HUES48 (cell line): ENCODE results near the gene ACOT7.
"Not testable (repeated sequence)": the region's sequence is repeated elsewhere in the genome, so short reads cannot be mapped to it uniquely, and the experiment has no call there.

Source experiments
- H3K27ac ChIP-seq: one replicate; pipeline ENCODE4 v1.7.0; 2013; ENCODE audit warnings: low read depth, low read length, inconsistent platforms
- H3K27me3 ChIP-seq: 2 replicates; pipeline ENCODE4 v1.6.1; 2013; ENCODE audit warnings: mild to moderate bottlenecking, low read length; ENCODE audit not compliant: control insufficient read depth, insufficient read depth
- H3K36me3 ChIP-seq: 2 replicates; pipeline ENCODE4 v1.6.1; 2013; ENCODE audit warnings: low read length; ENCODE audit not compliant: control insufficient read depth, insufficient read depth
- H3K4me1 ChIP-seq: 2 replicates; pipeline ENCODE4 v1.6.1; 2013; ENCODE audit warnings: mild to moderate bottlenecking, low read length; ENCODE audit not compliant: control insufficient read depth, insufficient read depth
- H3K4me3 ChIP-seq: 2 replicates; pipeline ENCODE4 v1.5.1; 2013; ENCODE audit warnings: mild to moderate bottlenecking, low read depth, low read length
- H3K9ac ChIP-seq: 2 replicates; pipeline ENCODE4 v1.6.1; 2013; ENCODE audit warnings: mild to moderate bottlenecking, low read depth, low read length, moderate library complexity
- H3K9me3 ChIP-seq: 2 replicates; pipeline ENCODE4 v1.6.1; 2013; ENCODE audit warnings: low read length; ENCODE audit not compliant: control insufficient read depth, insufficient read depth

The ACOT7 gene

GRCh38 chr1:6395130-6395529, 1.6 kb upstream of the ACOT7 start:
- H3K27ac ChIP-seq = not testable (repeated sequence)

GRCh38 chr1:6392809-6393399, 663 bp downstream of the ACOT7 start:
- Histone ChIP-seq H3K4me3 (peak overlapping the region; percentile 60), H3K9me3 (no peaks in the 10 kb centered on the region), H3K27me3 (no peaks in the 10 kb centered on the region), H3K9ac (peak overlapping the region; percentile 47; the same call in 1 of the 2 replicates), H3K4me1 (0 out of 2 replicates have a peak, but pooled peaks cover 7% of the 10 kb centered on the region), H3K27ac (peak overlapping the region; percentile 63), H3K36me3 (no peaks in the 10 kb centered on the region)

More at GRCh38 chr1:6395130-6395529, 1.6 kb upstream of the ACOT7 start:
- H3K4me1 ChIP-seq, H3K9me3 ChIP-seq, H3K36me3 ChIP-seq, H3K9ac ChIP-seq, H3K27me3 ChIP-seq, H3K4me3 ChIP-seq: not testable (repeated sequence)

DNA sequence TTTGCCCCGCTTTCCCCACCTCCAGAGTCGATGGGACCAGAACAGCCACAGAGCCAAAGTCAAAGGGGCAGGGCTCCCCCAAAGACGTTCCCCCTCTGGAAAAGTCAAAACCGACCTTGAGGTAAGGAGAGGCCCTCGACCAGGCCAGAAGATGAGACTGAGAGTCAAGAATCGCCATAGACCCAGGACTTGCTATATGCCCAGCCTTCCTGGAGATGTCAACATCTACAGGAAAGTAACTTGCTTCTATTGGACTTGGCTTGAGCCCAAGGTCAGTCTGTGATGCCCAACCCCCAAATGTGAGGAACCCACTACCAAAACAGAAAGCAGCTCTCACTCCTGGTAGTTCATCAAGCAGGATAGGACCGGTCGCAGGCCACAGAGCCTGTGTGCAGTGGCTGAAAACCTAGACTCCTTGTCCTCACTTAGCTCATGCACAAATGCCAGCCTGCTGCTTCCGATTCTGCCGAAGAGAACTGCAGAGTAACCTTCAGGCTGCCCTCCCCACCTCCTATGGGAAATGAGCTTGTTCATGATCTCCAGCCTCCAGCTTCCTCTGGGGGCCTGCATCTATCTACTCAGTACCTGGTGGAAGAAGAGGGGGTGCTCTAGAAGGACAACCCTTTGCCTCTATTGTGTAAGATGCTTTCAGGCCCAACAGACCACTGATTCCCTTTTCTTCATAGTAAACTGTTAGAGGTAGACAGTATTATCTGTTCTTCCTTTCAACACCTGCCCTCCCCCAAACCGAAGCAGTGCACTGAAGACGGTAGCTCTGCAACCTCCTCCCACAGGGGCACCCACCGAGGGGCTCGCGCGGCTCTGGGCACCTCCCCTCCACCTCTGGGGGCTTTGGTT, 1.4 kb downstream of the ACOT7 start:
- Histone ChIP-seq H3K4me3 (peak overlapping the region; percentile 60), H3K27ac (no peak overlapping the region), H3K4me1 (0 out of 2 replicates have a peak, but pooled peaks cover 7% of the 10 kb centered on the region), H3K36me3 (no peaks in the 10 kb centered on the region), H3K9me3 (no peaks in the 10 kb centered on the region), H3K9ac (peak overlapping the region; percentile 47; the same call in 1 of the 2 replicates), H3K27me3 (no peaks in the 10 kb centered on the region)

GRCh38 chr1:6389971-6390370, 3.6 kb downstream of the ACOT7 start:
- Histone ChIP-seq H3K27ac (no peak overlapping the region), H3K4me1 (peaks cover 28% of the 10 kb centered on the region), H3K4me3 (no peak overlapping the region), H3K36me3 (no peaks in the 10 kb centered on the region), H3K9ac (no peak overlapping the region), H3K9me3 (no peaks in the 10 kb centered on the region), H3K27me3 (no peaks in the 10 kb centered on the region)

GRCh38 chr1:6386371-6386949, 7.1 kb downstream of the ACOT7 start:
- Histone ChIP-seq H3K27me3 (no peaks in the 10 kb centered on the region), H3K27ac (peak overlapping the region; percentile 88), H3K4me1 (peaks cover 21% of the 10 kb centered on the region), H3K36me3 (no peaks in the 10 kb centered on the region), H3K9me3 (no peaks in the 10 kb centered on the region; the same call in 1 of the 2 replicates), H3K9ac (peak overlapping the region; percentile 52; the same call in 1 of the 2 replicates), H3K4me3 (peak overlapping the region; percentile 27; the same call in 1 of the 2 replicates)

DNA sequence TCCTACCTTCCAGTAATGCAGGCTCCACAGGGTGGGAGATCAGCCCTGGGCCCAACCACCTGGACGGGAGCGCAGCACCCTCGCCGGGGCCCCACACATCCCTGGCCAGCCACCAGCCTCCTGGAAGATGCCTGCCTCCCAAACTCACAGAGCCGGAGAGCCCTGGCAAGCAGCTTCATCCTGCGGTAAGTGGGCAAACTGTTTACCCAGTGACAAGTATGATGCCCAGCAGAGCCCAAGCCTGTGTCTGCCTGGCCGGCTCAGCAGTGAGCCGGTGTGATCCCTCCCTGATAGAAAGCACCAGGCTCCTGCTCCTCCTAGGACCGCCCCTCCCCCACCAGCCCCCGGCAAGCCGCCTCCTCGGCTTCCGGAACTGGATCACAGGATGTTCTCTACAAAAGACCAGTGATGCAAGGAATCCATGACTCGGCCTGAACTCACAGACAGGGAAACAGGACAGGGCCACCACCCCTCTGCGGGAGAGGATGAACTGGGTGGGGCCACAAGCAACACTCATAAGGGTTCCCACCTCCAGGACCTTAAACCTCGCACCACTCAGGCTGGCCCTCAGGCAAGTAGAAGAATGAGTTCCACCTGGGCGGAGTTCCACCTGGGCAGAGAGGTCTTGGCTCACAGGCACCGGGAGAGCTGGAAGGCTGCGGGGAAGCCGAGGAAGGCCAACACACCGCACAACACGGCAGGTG, 7.9 kb downstream of the ACOT7 start:
- peaks cover 21% of the 10 kb centered on the region for H3K4me1 ChIP-seq
- H3K27me3 ChIP-seq = no peaks in the 10 kb centered on the region
- peak overlapping the region; percentile 88 for H3K27ac ChIP-seq
- H3K9ac ChIP-seq = peak overlapping the region; percentile 52
- H3K9me3 ChIP-seq = no peaks in the 10 kb centered on the region; the same call in 1 of the 2 replicates
- H3K36me3 ChIP-seq = no peaks in the 10 kb centered on the region
- peak overlapping the region; percentile 27 for H3K4me3 ChIP-seq

GRCh38 chr1:6384962-6385361, 8.6 kb downstream of the ACOT7 start:
- peak overlapping the region; percentile 88 for H3K27ac ChIP-seq
- H3K4me3 ChIP-seq = peak overlapping the region; percentile 27; the same call in 1 of the 2 replicates
- H3K27me3 ChIP-seq = no peaks in the 10 kb centered on the region
- peaks cover 21% of the 10 kb centered on the region for H3K4me1 ChIP-seq
- H3K9me3 ChIP-seq = no peaks in the 10 kb centered on the region; the same call in 1 of the 2 replicates
- H3K36me3 ChIP-seq = no peaks in the 10 kb centered on the region
- no peak overlapping the region for H3K9ac ChIP-seq

- H3K4me3 ChIP-seq = no peak overlapping the region
- no peak overlapping the region for H3K27ac ChIP-seq
- H3K4me1 ChIP-seq = peaks cover 21% of the 10 kb centered on the region
- H3K27me3 ChIP-seq = no peaks in the 10 kb centered on the region
- no peaks in the 10 kb centered on the region for H3K36me3 ChIP-seq
- no peaks in the 10 kb centered on the region; the same call in 1 of the 2 replicates for H3K9me3 ChIP-seq
- no peak overlapping the region for H3K9ac ChIP-seq
Observed at GRCh38 chr1:6384135-6384534, 9.4 kb downstream of the ACOT7 start.

- Histone ChIP-seq H3K4me3 (no peak overlapping the region), H3K36me3 (no peaks in the 10 kb centered on the region), H3K4me1 (peaks cover under 1% of the 10 kb centered on the region; the same call in 1 of the 2 replicates), H3K9ac (no peak overlapping the region), H3K9me3 (no peaks in the 10 kb centered on the region; the same call in 1 of the 2 replicates), H3K27ac (no peak overlapping the region), H3K27me3 (no peaks in the 10 kb centered on the region)
Observed at GRCh38 chr1:6380037-6380436, 13.5 kb downstream of the ACOT7 start.

GRCh38 chr1:6378096-6378746, 15.3 kb downstream of the ACOT7 start:
- Histone ChIP-seq H3K27me3 (no peaks in the 10 kb centered on the region), H3K9me3 (no peaks in the 10 kb centered on the region), H3K36me3 (no peaks in the 10 kb centered on the region), H3K9ac (no peak overlapping the region), H3K4me1 (no peaks in the 10 kb centered on the region), H3K27ac (no peak overlapping the region), H3K4me3 (no peak overlapping the region)
